Endodermal cell (in vitro differentiated cells): ENCODE data around the gene ROBO1. TPM values are rescaled to one million over a fixed set of nuclear protein-coding genes. Genes with fewer than 3 reads are reported as not detected.

Experiments used
- DNase-seq: peaks from one replicate; pipeline ENCODE4 v3.0.0-alpha.2; 2017
- H3K27ac ChIP-seq: 2 replicates; pipeline ENCODE4 v1.5.1; 2013; ENCODE audit warnings: mild to moderate bottlenecking, low read depth, low read length, moderate library complexity
- H3K27me3 ChIP-seq: 2 replicates; pipeline ENCODE4 v1.6.1; 2013; ENCODE audit warnings: mild to moderate bottlenecking, low read length, moderate library complexity; ENCODE audit not compliant: insufficient read depth, control insufficient read depth, poor library complexity, severe bottlenecking
- H3K36me3 ChIP-seq: 2 replicates; pipeline ENCODE4 v1.7.0; 2013; ENCODE audit warnings: mild to moderate bottlenecking, low read length, moderate library complexity; ENCODE audit not compliant: control insufficient read depth, insufficient read depth
- H3K4me1 ChIP-seq: one replicate; pipeline ENCODE4 v1.7.0; 2013; ENCODE audit warnings: low read length; ENCODE audit not compliant: control insufficient read depth, insufficient read depth
- H3K4me3 ChIP-seq: 2 replicates; pipeline ENCODE4 v1.5.1; 2013; ENCODE audit warnings: mild to moderate bottlenecking, low read length, moderate library complexity
- H3K9ac ChIP-seq: 2 replicates; pipeline ENCODE4 v1.6.1; 2013; ENCODE audit warnings: mild to moderate bottlenecking, low read length, moderate library complexity; ENCODE audit not compliant: poor library complexity, severe bottlenecking; ENCODE audit errors: extremely low read depth
- H3K9me3 ChIP-seq: 2 replicates; pipeline ENCODE4 v1.6.1; 2013; ENCODE audit warnings: mild to moderate bottlenecking, low read length, moderate library complexity; ENCODE audit not compliant: control insufficient read depth
- H3K27ac Mint-ChIP-seq: 2 replicates; pipeline ENCODE4 v1.8.0; 2020; ENCODE audit warnings: mixed read lengths
- H3K27me3 Mint-ChIP-seq: 2 replicates; pipeline ENCODE4 v1.8.0; 2021; ENCODE audit warnings: mild to moderate bottlenecking, mixed read lengths; ENCODE audit not compliant: insufficient read depth
- H3K36me3 Mint-ChIP-seq: 2 replicates; pipeline ENCODE4 v1.8.0; 2020; ENCODE audit warnings: low read depth, mixed read lengths
- H3K4me1 Mint-ChIP-seq: 2 replicates; pipeline ENCODE4 v1.8.0; 2020; ENCODE audit warnings: mixed read lengths
- H3K4me3 Mint-ChIP-seq: 2 replicates; pipeline ENCODE4 v1.8.0; 2020; ENCODE audit warnings: mild to moderate bottlenecking, moderate library complexity, mixed read lengths
- H3K9me3 Mint-ChIP-seq: 2 replicates; pipeline ENCODE4 v1.8.0; 2020; ENCODE audit warnings: mild to moderate bottlenecking, mixed read lengths
- CTCF ChIP-seq: fragments of 200-600 bp; sonication (generic); conservative IDR thresholded peaks from 2 replicates; pipeline ENCODE4 v1.5.0; 2021; ENCODE audit warnings: antibody characterized with exemption, mild to moderate bottlenecking
- WGBS, 2 experiments: methylation state at CpG; one replicate each; pipeline versions ENCODE4 v1.1.5 to v1.1.7; 2013; ENCODE audit warnings: missing lambda C conversion rate in 2 of 2, mixed read lengths in 1 of 2; ENCODE audit not compliant: insufficient coverage in 1 of 2, insufficient read length in 1 of 2; 5-methylcytosine and 5-hydroxymethylcytosine counted together
- total RNA-seq, 2 donors: library from RNA; stranded (reverse); fragmentation: NEBNext Ultra II Directional in 1 of 2; extraction: Animal tissue kit (Norgen Biotek cat#: 25700) in 1 of 2; gene quantifications; 2 replicates in 1 of 2; 3 replicates in 1 of 2; pipeline ENCODE4 v1.2.1, GENCODE V29; 2021

ROBO1 gene
- total RNA-seq, 2 donors from 2014 or later: 74.8 to 75.9 TPM

GRCh38 chr3:78858910-78859309 lies 908.9 kb downstream of the ROBO1 start:
- no peaks in the 10 kb centered on the region for H3K36me3 Mint-ChIP-seq
- H3K27me3 Mint-ChIP-seq: no peaks in the 10 kb centered on the region
- Histone ChIP-seq H3K36me3 (no peaks in the 10 kb centered on the region), H3K4me3 (no peak overlapping the region), H3K9me3 (no peaks in the 10 kb centered on the region), H3K27ac (no peak overlapping the region), H3K27me3 (no peaks in the 10 kb centered on the region), H3K4me1 (no peaks in the 10 kb centered on the region), H3K9ac (no peak overlapping the region)
- H3K27ac Mint-ChIP-seq: no peak overlapping the region
- no peak overlapping the region for H3K4me3 Mint-ChIP-seq
- TF ChIP-seq CTCF: no peak
- no peak for DNase-seq
- no peaks in the 10 kb centered on the region for H3K9me3 Mint-ChIP-seq
- peaks cover 27% of the 10 kb centered on the region for H3K4me1 Mint-ChIP-seq
- 97 to 100% methylated on average over 2 to 4 of the region's 4 CpGs for WGBS, 2 experiments

GRCh38 chr3:78858174-78858573 lies 909.6 kb downstream of the ROBO1 start:
- H3K36me3 ChIP-seq: no peaks in the 10 kb centered on the region
- H3K4me1 ChIP-seq: no peaks in the 10 kb centered on the region
- Mint-ChIP-seq H3K27ac (peak overlapping the region; percentile 15), H3K27me3 (no peaks in the 10 kb centered on the region), H3K9me3 (no peaks in the 10 kb centered on the region), H3K4me1 (peaks cover 22% of the 10 kb centered on the region), H3K36me3 (no peaks in the 10 kb centered on the region), H3K4me3 (no peak overlapping the region)
- no peaks in the 10 kb centered on the region for H3K9me3 ChIP-seq
- no peak for TF ChIP-seq CTCF
- no peak overlapping the region for H3K9ac ChIP-seq
- no peak overlapping the region for H3K27ac ChIP-seq
- H3K4me3 ChIP-seq: no peak overlapping the region
- WGBS, 2 experiments: 91 to 100% methylated on average over 1 of the region's 1 CpG
- DNase-seq: no peak
- H3K27me3 ChIP-seq: no peaks in the 10 kb centered on the region

- no peaks in the 10 kb centered on the region for H3K27me3 ChIP-seq
- 83 to 92% methylated on average over 5 to 6 of the region's 6 CpGs for WGBS, 2 experiments
- H3K4me3 Mint-ChIP-seq: no peak overlapping the region
Observed at GRCh38 chr3:78857494-78858111, 910.2 kb downstream of the ROBO1 start.

More at GRCh38 chr3:78857494-78858111, 910.2 kb downstream of the ROBO1 start:
- Mint-ChIP-seq H3K27me3 (no peaks in the 10 kb centered on the region), H3K4me1 (peaks cover 16% of the 10 kb centered on the region), H3K27ac (peak overlapping the region; percentile 15), H3K9me3 (no peaks in the 10 kb centered on the region), H3K36me3 (no peaks in the 10 kb centered on the region)
- Histone ChIP-seq H3K27ac (no peak overlapping the region), H3K36me3 (no peaks in the 10 kb centered on the region), H3K9ac (no peak overlapping the region), H3K4me1 (no peaks in the 10 kb centered on the region), H3K9me3 (no peaks in the 10 kb centered on the region), H3K4me3 (no peak overlapping the region)
- TF ChIP-seq CTCF: peak; percentile 29
- no peak for DNase-seq
